ENCODE data around the gene TINAG.
"Not testable (repeated sequence)": the region's sequence is repeated elsewhere in the genome, so short reads cannot be mapped to it uniquely, and the experiment has no call there.

TINAG gene

GRCh38 chr6:54308986-54309315, 710 bp downstream of the TINAG start:
- DNase-seq = no peak

DNA sequence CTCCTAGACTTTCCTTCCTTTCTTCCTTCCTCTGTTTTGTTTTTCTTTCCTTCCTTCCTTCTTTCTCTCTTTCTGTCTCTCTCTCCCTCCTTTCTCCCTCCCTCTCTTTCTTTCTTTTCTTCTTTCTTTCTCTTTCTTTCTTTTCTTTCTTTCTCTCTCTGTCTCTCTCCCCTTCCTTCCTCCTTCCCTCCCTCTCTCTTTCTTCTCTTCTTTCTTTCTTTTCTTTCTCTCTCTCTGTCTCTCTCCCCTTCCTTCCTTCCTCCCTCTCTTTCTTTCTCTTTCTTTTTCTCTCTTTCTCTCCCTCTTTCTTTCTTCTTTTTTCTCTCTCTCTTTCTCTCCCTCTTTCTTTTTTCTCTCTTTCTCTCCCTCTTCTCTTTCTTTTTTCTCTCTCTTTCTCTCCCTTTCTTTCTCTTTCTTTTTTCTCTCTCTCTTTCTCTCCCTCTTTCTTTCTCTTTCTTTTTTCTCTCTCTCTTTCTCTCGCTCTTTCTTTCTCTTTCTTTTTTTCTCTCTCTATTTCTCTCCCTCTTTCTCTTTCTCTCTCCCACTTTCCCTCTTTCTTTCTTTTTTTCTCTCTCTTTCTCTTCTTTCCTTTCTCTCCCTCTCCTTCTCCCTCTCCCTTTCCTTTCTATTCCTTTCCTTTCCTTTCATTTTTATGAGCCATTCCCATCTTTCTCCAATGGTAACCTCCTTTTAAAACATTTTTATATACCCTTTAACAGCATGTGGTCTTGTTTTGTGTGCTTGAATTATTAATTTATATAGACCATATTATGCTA, 2.3 kb downstream of the TINAG start:
- no peak for DNase-seq

DNA sequence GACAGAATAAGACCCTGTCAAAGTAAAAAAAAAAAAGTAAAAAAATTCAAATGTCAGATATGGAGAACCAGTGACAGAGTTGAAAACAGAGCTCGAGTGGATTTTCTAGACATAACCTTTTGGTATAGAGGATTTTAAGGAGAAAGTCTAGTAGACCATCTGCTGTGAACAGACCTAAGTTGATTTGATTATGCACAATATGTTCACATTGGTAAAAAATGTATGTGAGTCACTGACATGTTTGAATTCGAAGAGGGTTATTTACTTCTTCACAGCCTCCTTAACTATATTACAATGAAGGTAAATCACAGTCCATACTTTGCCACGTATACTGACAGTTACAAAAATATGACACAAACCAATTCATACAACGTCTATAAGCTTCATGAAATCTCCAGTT, 7.4 kb downstream of the TINAG start:
- no peak for DNase-seq

DNA sequence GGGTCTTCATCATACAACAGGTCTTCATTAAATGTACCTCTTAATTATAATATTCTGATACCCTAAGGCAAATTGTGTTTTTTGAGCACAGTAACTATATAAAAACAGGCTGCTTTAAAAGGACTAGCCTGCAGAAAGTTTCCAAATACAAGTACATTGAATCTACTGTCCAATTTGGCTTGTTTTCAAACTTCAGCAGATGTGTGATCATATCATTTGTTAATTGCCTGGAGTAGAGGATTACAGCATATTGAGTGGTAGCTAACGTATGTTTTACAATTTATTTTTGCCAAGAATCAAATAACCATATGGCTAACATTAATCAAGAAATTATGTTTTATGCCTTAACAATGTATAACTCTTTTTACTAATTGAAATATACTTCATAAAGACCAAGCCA, 12.6 kb downstream of the TINAG start:
- DNase-seq = no peak

- DNase-seq = no peak
These were observed 19.4 kb downstream of the TINAG start for GRCh38 chr6:54327631-54328030.

DNA sequence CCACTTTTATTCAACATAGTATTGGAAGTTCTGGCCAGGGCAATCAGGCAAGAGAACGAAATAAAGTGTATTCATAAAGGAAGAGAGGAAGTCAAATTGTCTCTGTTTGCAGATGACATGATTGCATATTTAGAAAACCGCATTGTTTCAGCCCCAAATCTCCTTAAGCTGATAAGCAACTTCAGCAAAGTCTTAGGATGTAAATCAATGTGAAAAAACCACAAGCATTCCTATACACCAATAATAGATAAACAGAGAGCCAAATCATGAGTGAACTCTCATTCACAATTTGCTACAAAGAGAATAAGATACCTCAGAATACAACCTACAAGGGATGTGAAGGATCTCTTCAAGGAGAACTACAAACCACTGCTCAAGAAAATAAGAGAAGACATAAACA, 23.3 kb downstream of the TINAG start:
- not testable (repeated sequence) for DNase-seq

- DNase-seq = no peak
These were observed 27.6 kb downstream of the TINAG start for GRCh38 chr6:54335871-54336270.

DNA sequence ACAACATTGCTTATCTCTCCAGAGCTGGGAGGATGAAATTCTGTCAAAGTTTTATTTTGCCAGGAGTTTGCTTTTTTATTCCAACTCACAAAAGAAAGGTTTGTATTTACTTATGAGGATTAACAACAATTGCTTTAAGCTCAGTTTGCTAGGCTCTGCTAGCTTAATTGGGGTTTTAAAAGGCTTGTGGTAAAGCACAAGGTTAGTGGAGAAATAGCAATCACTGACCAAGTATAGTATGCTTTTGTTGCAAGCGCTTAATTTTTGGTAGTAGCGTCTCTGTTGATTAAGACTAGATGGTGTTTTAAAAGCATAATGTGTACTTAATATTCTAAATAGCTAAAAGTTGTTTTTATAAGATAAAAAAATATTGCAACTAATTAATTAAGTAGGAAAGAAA, 45.7 kb downstream of the TINAG start:
- DNase-seq = no peak

DNA sequence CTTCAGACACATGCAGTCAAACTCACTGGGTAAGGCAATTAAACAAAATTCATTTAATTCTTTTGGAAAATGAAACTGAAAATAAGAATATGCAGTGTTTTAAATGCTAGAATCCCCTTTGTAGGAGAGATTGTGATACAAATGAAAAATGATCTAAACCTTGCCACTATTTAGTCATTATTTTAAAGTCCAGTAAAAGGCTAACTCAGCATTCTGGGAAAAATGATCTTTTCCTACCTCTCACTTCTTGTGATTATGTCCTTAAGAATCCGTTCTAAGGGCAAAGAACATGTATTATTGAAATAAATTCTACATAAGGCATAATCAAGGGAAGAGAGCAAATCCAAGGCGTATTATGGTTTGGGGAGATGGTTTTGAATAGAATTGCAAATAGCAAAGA, 46.4 kb downstream of the TINAG start:
- no peak for DNase-seq

DNA sequence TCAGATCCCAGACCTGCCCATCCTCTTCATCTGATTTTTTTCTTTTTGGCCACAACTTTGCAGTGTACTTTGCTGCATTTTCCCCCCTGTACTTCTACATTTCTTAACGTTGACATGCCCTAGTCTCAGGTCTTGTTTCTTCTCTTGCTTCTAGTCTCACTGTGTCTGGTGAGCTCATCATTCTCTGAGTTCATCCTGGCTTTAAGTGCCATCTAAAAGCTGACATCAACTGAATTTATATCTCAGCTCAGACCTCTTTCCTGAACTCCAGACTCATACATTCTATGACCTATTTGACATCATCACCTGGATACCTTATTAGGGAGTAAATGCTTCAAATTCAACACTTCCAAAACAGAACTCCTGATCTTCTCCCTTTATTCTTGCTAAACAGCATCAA, 48.9 kb downstream of the TINAG start:
- no peak for DNase-seq

- no peak for DNase-seq
These were observed 52.9 kb downstream of the TINAG start for GRCh38 chr6:54361188-54361587.

DNA sequence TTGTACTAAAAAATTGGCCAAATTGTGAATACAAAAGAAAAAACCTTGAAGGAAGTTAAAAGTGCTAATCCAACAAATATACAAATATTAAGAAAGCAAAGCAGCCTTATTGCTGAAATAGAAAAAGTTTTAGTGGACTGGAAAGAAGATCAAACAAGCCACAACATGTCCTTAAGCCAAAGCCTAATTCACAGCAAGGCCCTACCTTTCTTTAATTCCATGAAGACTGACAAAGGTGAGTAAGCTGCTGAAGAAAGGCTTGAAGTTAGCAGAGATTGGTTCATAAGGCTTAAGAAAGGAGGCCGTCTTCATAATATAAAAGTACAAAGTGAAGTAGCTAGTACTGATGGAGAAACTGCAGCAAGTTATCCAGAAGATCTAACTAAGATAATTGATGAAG, 53.5 kb downstream of the TINAG start:
- no peak for DNase-seq

GRCh38 chr6:54366667-54367327, 58.6 kb downstream of the TINAG start:
- no peak for DNase-seq

DNA sequence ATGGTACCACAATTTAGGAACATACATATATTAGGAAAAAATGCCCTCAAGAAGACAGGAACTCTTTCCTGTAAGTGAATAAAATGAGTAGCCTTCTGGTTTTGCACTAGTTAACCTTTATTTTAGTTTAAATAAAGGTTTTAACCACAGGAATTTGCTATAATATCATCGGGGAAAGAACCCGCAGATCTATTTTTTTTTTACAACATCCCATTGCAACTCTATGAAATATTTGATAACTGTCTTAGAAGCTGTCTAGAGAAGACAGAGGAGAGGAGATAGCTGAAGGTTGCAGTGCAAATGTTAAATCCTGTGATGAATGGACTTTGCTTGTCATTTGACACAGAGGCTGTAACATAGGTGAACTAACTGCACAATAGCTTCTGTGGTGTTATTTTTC, 69.5 kb downstream of the TINAG start:
- DNase-seq = no peak

- DNase-seq = no peak
These were observed 78.1 kb downstream of the TINAG start for GRCh38 chr6:54386295-54386694.

DNA sequence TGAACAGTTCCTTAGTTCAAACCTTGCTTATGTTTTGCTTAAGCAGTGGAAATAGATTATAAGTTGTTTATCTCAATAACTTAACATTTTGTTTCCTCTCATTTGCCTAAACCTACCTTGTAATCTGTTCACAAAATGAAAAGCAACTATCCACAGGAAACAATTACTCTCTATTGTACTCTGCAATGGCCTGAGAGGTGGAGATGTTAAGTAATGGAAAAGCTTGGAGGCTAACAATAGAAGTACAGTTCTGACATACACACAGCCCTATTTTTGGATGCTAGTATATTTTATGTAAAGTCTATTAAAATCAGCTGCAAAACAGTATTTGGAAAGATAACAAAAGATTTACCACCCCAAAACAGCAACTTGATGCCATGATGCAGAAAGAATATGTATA, 82.1 kb downstream of the TINAG start:
- DNase-seq = no peak

DNA sequence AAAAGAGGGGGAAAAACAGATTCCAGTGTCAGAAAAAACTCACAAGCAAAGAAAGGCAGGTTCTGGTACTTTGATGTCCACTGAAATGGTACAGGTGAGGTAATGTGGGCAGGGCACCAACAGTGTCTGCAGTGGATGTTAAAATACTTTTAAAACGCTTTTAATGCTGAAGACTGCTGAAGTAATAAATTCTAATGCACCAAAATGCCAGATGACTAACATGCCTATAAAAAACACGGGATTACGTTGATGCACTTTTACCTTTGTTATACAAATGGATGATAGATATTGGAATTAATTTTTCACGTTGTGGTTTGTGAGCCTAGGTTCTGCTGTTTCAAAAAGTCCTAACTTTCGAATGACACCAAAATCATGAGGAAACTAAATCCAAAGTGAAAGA, 83.3 kb downstream of the TINAG start:
- no peak for DNase-seq

- no peak for DNase-seq
These were observed 94.9 kb downstream of the TINAG start for GRCh38 chr6:54403096-54403495.

GRCh38 chr6:54404791-54405190, 96.5 kb downstream of the TINAG start:
- DNase-seq = no peak

DNA sequence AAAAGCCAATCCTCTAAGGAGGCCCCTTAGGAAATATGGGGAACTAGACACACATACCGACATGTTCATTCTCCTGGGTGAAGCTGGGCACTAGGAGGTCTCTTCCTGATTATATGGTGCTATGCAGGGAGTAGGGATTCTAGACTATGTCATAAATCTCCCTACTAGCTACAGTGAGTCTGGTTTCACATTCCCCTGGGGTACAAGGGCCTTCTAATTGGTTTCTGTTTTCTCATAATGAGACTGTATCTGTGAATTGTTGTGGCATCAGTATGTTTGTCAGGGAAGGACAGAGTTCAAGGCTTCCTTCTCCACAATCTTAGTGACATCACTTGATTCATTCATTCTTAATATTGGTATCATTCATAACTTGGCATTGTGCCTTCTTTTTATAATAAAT, 103.5 kb downstream of the TINAG start:
- no peak for DNase-seq

DNA sequence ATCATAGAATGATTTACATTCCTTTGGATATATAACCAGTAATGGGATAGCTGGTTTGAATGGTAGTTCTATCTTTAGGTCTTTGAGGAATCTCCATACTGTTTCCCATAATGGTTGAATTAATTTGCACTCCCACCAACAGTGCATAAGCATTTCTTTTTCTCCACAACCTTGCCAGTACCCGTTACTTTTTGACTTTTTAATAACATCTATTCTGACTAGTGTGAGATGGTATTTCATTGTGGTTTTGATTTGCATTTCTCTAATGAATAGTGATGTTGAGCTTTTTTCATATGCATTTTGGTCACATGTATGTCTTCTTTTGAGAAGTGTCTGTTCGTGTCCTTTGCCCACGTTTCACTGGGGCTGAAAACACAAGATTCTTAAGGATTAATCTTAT, 107.3 kb downstream of the TINAG start:
- DNase-seq = no peak

GRCh38 chr6:54419885-54420284, 111.6 kb downstream of the TINAG start:
- no peak for DNase-seq

DNA sequence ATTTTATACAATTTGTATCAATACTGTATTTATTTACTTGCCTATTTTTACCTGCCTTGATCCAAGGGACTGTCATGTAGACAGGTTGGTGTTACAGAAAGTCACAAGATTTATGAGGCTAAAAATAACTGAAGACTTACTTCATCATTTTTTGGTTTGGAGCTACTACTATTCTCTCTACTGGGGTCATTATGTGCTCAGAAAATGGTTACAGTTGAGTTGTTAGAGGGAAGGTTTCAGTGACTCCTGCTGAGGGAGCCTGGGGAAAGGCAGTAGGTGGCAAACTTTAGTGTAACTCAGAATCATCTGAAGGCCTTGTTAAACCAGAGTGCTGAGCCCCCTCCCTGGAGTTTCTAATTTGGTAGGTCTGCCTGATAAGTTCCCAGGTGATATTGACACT, 118.8 kb downstream of the TINAG start:
- no peak for DNase-seq

DNA sequence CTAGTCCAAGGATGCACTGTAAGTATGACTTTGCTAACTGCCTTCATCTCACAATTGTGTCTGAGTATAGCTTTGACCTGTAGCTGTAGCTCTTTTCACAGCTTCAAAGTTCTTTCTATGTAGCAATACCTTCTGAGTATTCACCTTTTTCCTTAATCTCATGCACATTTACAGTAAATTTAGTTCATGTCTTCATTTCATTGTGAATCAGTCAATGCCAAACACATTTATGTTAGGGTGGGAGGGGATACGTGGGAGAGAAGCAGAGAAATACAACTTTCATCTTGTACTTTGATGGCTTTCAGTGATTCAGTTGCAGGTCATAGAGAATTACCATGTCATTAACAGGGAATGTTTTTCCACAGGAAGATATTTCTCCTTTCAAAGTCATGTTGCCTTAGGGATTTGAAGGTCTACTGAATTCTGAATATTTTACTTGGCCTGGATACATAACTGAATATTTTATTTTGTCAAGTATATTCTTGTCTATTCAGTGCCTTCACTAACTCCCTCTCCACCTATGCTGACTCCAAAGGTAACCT, 119.2 kb downstream of the TINAG start:
- DNase-seq = no peak

GRCh38 chr6:54428431-54428830, 120.2 kb downstream of the TINAG start:
- DNase-seq = no peak

All from central memory CD4-positive, alpha-beta T cell (primary cell).